CD8-positive, alpha-beta memory T cell (primary cell): ENCODE measurements around the gene DCLK1. TPM values are rescaled to one million over a fixed set of nuclear protein-coding genes. Genes with fewer than 3 reads are reported as not detected.

ENCODE experiments used
- CTCF ChIA-PET: fragments of 350-600 bp; sonication (Branson Sonifier 250); formaldehyde crosslinking; loops from one replicate; lab custom pipeline; 2021; ENCODE audit warnings: antibody characterized with exemption; lab: Charles Lee
- POLR2A ChIA-PET: fragments of 350-600 bp; sonication (Branson Sonifier 250); formaldehyde crosslinking; loops from one replicate; lab custom pipeline; 2021; ENCODE audit warnings: antibody characterized with exemption; lab: Charles Lee
- DNase-seq, 5 donors: peaks; one replicate each; pipeline versions ENCODE4 v3.0.0 to v3.0.0-alpha.2; 2020 to 2022; ENCODE audit warnings: mixed read lengths in 1 of 5
- H3K27ac ChIP-seq: one replicate; pipeline ENCODE4 v1.7.0; 2013; ENCODE audit warnings: low read depth, mild to moderate bottlenecking, low read length, moderate library complexity
- H3K27me3 ChIP-seq: 2 replicates; pipeline ENCODE4 v1.7.0; 2013; ENCODE audit warnings: low read length, mild to moderate bottlenecking; ENCODE audit not compliant: insufficient read depth, poor library complexity, severe bottlenecking
- H3K36me3 ChIP-seq: 2 replicates; pipeline ENCODE4 v1.7.0; 2013; ENCODE audit warnings: mild to moderate bottlenecking, low read length, moderate library complexity; ENCODE audit not compliant: insufficient read depth
- H3K4me1 ChIP-seq: 2 replicates; pipeline ENCODE4 v1.7.0; 2013; ENCODE audit warnings: mild to moderate bottlenecking, low read length, moderate library complexity; ENCODE audit not compliant: insufficient read depth
- H3K4me3 ChIP-seq: 2 replicates; pipeline ENCODE4 v1.7.0; 2013; ENCODE audit warnings: mild to moderate bottlenecking, low read length
- H3K9me3 ChIP-seq: 2 replicates; pipeline ENCODE4 v1.7.0; 2013; ENCODE audit warnings: mild to moderate bottlenecking, low read length
- H3K27ac Mint-ChIP-seq, 8 donors: one replicate each; pipeline ENCODE4 v1.8.0; 2020 to 2021; ENCODE audit warnings: mixed read lengths in 8 of 8, mild to moderate bottlenecking in 6 of 8, inconsistent platforms in 3 of 8, moderate library complexity in 3 of 8
- H3K27me3 Mint-ChIP-seq, 2 donors: one replicate each; pipeline ENCODE4 v1.8.0; 2020 to 2021; ENCODE audit warnings: mixed read lengths in 2 of 2, mild to moderate bottlenecking in 1 of 2, moderate library complexity in 1 of 2
- H3K36me3 Mint-ChIP-seq, 3 donors: one replicate each; pipeline ENCODE4 v1.8.0; 2020 to 2021; ENCODE audit warnings: mixed read lengths in 3 of 3, inconsistent platforms in 1 of 3, mild to moderate bottlenecking in 1 of 3
- H3K4me1 Mint-ChIP-seq, 3 donors: one replicate each; pipeline ENCODE4 v1.8.0; 2020 to 2021; ENCODE audit warnings: mixed read lengths in 3 of 3, inconsistent platforms in 1 of 3, mild to moderate bottlenecking in 1 of 3
- H3K4me3 Mint-ChIP-seq, 7 donors: one replicate each; pipeline ENCODE4 v1.8.0; 2020 to 2021; ENCODE audit warnings: mixed read lengths in 7 of 7, mild to moderate bottlenecking in 6 of 7, moderate library complexity in 4 of 7, inconsistent platforms in 2 of 7
- H3K9me3 Mint-ChIP-seq, 5 donors: one replicate each; pipeline ENCODE4 v1.8.0; 2020 to 2022; ENCODE audit warnings: mixed read lengths in 5 of 5, mild to moderate bottlenecking in 3 of 5, moderate library complexity in 2 of 5, inconsistent platforms in 1 of 5
- polyA plus RNA-seq: library from polyadenylated mRNA; unstranded; fragments of 300-500 nt; fragmentation: Illumina TruSeq; gene quantifications from one replicate; pipeline ENCODE4 v1.2.3, GENCODE V29; 2021
- total RNA-seq, 2 experiments: library from RNA; stranded (reverse); gene quantifications; one replicate each; pipeline ENCODE4 v1.2.3, GENCODE V29; 2021

The DCLK1 gene
- total and polyA plus RNA-seq, 3 experiments from 2014 or later, result not detected

DNA sequence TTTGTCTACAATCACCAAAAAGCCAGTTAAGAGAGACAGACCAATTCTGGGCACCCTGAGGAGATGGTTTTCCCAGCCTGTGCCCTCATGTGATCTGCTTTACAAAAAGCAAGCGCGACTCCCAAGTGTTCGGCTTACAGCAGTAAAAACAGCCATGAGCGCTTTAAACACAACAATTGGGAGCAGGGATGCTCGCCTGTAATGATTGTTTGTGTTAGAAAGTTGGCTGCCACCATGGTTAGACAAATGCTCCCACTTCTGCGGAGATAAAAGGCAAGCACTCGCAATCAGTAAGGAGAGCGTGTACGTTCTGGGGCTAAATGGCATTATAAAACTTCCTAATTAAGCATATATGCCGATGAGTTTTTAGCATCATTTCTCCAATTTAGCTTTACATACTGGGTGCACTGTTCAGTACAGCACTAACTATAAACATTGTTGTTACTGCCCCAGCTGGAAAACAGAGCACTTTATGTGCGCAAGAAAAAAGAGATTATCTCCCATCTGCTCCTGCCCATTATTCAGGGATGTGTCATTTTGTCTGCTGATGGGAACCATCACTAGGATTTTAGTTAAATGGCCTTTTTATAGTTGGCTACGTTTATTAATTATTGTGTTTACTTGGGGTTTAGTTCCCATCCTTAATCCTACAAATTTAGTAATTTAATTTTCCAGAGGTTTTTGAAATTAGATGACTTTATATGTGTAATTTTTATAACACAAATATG lies 345.4 kb downstream of the DCLK1 start:
- Mint-ChIP-seq H3K27ac (no peak overlapping the region), H3K9me3 (peaks cover 0 to 4% (median 0%) of the 10 kb centered on the region in 5 donors), H3K4me1 (no peaks in the 10 kb centered on the region), H3K27me3 (peaks cover 0 to 3% of the 10 kb centered on the region in 2 donors), H3K4me3 (no peak overlapping the region), H3K36me3 (no peaks in the 10 kb centered on the region)
- POLR2A ChIA-PET, result no interaction called here
- Histone ChIP-seq H3K4me3 (no peak overlapping the region), H3K4me1 (no peaks in the 10 kb centered on the region), H3K9me3 (no peaks in the 10 kb centered on the region), H3K36me3 (no peaks in the 10 kb centered on the region), H3K27me3 (no peaks in the 10 kb centered on the region), H3K27ac (no peak overlapping the region)
- CTCF ChIA-PET, result no interaction called here
- DNase-seq, result no peak

DNA sequence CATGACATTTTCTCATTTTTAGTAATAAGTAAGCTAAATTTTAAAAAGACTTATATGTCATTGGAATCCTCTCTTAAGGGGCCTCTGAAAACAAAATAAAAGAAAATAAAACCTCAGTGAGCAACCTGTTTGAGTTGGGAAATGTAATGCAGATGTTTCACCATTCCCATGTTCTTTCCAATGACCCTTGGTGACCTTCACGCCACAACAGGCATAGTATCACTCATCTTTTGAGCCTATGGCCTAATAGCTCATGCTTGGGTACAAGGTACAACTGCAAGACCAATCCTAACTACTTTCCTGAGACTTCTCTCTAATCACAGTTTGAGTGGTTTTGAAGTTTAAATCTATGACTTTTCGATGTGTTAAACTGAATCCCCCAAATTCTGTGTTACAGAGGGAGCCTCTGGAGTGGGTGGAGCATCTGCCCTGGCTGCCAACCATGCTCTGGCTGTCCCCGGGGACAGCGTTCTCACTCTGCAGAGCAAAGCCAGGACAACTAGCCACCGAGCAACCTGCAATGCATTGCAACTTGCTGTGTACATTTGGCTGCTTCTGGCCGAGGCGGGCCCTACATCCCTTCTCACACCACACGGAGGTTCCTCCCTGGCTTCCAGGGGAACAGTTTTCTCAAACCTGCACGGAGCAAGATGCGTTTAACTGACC lies 346.8 kb downstream of the DCLK1 start:
- Mint-ChIP-seq H3K9me3 (peaks cover 0 to 4% (median 0%) of the 10 kb centered on the region in 5 donors), H3K27ac (no peak overlapping the region), H3K4me3 (no peak overlapping the region), H3K27me3 (peaks cover 0 to 3% of the 10 kb centered on the region in 2 donors), H3K4me1 (no peaks in the 10 kb centered on the region), H3K36me3 (no peaks in the 10 kb centered on the region)
- no peaks in the 10 kb centered on the region for H3K9me3 ChIP-seq
- H3K27ac ChIP-seq, result no peak overlapping the region
- no peak overlapping the region for H3K4me3 ChIP-seq
- no peaks in the 10 kb centered on the region for H3K36me3 ChIP-seq
- H3K4me1 ChIP-seq, result no peaks in the 10 kb centered on the region
- DNase-seq, result no peak
- no peaks in the 10 kb centered on the region for H3K27me3 ChIP-seq
- ChIA-PET CTCF (no interaction called here), POLR2A (no interaction called here)

DNA sequence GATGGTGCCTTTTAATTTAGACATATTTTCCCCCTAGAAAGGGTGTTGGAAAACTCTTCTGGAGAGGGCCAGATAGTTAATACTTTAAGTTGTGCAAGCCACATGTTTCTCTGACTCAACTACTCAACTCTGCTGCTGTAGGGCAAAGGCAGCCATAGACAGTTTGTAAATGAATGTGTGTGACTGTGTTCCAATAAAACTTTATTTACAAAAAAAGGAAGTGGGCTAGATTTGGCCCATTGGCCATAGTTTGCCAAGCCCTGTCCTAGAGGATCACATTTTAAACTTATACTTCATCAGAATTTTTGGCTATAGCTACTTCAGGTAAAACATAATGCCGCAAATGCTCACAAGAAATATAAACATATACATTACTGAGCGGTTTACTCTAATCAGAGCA lies 348.4 kb downstream of the DCLK1 start:
- Mint-ChIP-seq H3K36me3 (no peaks in the 10 kb centered on the region), H3K9me3 (peaks cover 0 to 2% (median 0%) of the 10 kb centered on the region in 5 donors), H3K27ac (no peak overlapping the region), H3K4me1 (no peaks in the 10 kb centered on the region), H3K4me3 (no peak overlapping the region), H3K27me3 (peaks cover 0 to 3% of the 10 kb centered on the region in 2 donors)
- CTCF ChIA-PET, result no interaction called here
- Histone ChIP-seq H3K27ac (no peak overlapping the region), H3K36me3 (no peaks in the 10 kb centered on the region), H3K4me1 (no peaks in the 10 kb centered on the region), H3K9me3 (no peaks in the 10 kb centered on the region), H3K4me3 (no peak overlapping the region), H3K27me3 (no peaks in the 10 kb centered on the region)
- POLR2A ChIA-PET, result no interaction called here
- DNase-seq, result no peak

DNA sequence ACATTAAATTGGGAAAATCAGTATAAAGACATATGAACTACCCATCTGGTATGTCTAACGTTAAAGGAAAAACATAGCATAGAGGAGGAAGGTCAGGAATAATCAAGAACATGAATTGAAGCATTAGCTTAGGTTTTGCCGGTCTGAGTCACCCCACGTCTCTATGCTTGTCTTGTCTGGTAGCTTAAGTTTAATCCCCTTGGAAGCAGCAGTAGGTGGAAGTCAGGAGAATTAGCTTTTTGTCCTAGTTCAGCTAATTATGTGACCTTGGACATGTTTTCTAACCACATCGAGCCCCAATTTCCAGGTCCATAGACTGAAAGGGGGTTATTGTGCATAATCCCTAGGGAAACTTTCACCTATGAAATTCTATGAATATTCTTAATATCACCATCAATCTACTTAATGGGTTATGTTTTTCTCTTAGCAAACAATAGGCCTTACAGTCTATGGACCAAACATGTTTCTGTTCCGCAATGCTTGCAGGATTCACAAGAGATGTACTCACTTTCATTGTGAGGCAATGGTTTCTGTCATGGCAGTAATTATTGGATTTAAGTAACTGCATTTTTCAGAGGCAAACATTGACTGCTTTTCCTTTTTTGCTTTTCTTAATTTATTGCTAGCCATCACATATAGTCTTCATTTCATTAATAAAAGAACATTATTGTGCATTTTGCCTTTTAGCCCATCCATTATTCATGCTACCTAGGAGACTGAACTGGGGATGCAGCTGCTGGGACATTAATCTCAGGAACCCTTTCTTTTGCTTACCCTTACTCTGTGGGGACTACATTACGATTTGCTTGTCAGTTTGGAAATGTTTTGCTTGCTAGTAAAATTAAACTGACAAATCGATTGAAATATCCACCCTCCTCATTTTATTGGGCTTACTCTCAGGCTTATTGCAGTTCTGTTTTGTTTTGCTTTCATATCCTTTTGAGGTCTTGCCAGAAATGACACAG lies 349.9 kb downstream of the DCLK1 start:
- Histone ChIP-seq H3K27me3 (no peaks in the 10 kb centered on the region), H3K4me1 (no peaks in the 10 kb centered on the region), H3K27ac (no peak overlapping the region), H3K9me3 (no peaks in the 10 kb centered on the region), H3K36me3 (no peaks in the 10 kb centered on the region), H3K4me3 (no peak overlapping the region)
- Mint-ChIP-seq H3K9me3 (peaks cover 0 to 4% (median 0%) of the 10 kb centered on the region in 5 donors), H3K4me1 (no peaks in the 10 kb centered on the region), H3K27me3 (peaks cover 0 to 3% of the 10 kb centered on the region in 2 donors), H3K27ac (no peak overlapping the region), H3K36me3 (no peaks in the 10 kb centered on the region), H3K4me3 (no peak overlapping the region)
- ChIA-PET CTCF (no interaction called here), POLR2A (no interaction called here)
- DNase-seq, result no peak

DNA sequence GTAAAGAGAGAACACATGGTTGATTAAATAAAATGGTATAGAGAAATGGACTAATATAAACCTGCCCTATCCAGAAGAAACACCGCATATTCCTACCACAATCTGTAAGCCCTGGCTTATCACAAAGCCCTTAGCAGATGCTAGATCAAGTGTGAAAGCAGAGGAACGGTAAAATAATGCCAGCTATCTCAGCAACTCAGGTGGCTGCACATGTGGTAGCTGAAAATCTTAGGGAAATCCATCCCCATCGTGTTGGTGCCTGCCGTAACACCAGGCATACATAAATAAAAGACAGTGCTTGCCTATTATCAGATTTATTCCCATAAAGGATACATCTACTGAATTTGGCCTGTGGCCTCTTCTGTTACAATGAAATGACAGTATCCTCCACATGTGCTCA lies 350.6 kb downstream of the DCLK1 start:
- Mint-ChIP-seq H3K4me3 (no peak overlapping the region), H3K36me3 (no peaks in the 10 kb centered on the region), H3K27me3 (peaks cover 0 to 3% of the 10 kb centered on the region in 2 donors), H3K9me3 (peaks cover 0 to 4% (median 0%) of the 10 kb centered on the region in 5 donors), H3K4me1 (no peaks in the 10 kb centered on the region), H3K27ac (no peak overlapping the region)
- ChIA-PET CTCF (no interaction called here), POLR2A (no interaction called here)
- no peak for DNase-seq
- Histone ChIP-seq H3K27ac (no peak overlapping the region), H3K4me1 (no peaks in the 10 kb centered on the region), H3K27me3 (no peaks in the 10 kb centered on the region), H3K9me3 (no peaks in the 10 kb centered on the region), H3K4me3 (no peak overlapping the region), H3K36me3 (no peaks in the 10 kb centered on the region)

DNA sequence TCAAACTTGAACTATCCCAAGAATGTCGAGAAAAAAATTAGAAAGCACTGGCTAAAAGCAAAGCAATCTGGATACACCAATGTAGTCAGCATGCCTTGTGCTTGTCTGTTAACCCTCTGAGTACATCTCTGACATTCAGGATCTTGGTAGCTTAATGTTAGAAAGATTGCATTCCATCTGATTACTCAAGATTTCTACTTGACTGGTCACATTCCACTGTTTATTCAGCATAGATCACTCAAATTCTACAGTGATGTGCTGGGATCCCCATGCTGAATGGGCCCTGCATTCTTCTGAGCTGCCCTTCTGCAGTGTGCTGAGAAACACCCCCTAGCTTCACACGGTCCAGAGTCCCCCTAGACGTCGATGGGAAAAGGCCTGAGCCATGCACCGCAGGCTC lies 359.3 kb downstream of the DCLK1 start:
- Mint-ChIP-seq H3K27me3 (peaks cover 0 to 2% of the 10 kb centered on the region in 2 donors), H3K9me3 (peaks cover 0 to 13% (median 4%) of the 10 kb centered on the region in 5 donors)

DNA sequence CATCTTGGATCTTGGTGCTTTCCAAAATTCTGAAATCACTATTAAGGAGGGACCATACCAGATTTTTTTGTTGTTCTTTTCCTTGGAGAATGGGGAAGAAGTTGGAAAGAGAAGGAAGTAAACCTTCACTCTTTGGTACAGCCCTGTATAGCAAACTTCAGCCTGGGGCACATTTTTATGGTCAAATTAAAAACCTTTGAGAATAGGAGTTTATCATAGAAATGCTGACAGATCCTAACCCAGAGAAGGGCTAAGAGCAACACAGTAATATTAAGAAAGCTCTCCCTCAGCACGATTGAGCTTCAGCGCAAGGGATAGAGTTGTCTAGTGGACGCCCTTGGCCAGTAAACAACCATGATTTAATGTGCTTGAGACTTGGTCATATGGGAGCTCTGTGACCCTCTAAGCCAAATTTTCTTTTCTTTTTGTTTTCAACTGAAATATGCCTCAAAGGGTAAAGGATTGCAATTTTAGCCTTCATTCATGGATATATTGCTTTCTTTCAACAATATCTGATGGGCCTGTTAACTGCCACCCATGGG lies 360.4 kb downstream of the DCLK1 start:
- Histone ChIP-seq H3K36me3 (no peaks in the 10 kb centered on the region), H3K4me3 (no peak overlapping the region), H3K9me3 (no peaks in the 10 kb centered on the region), H3K27me3 (peaks cover 4% of the 10 kb centered on the region), H3K27ac (no peak overlapping the region), H3K4me1 (no peaks in the 10 kb centered on the region)
- Mint-ChIP-seq H3K9me3 (peaks cover 0 to 16% (median 4%) of the 10 kb centered on the region in 5 donors), H3K27me3 (peaks cover 0 to 2% of the 10 kb centered on the region in 2 donors), H3K36me3 (no peaks in the 10 kb centered on the region), H3K4me3 (no peak overlapping the region), H3K4me1 (no peaks in the 10 kb centered on the region), H3K27ac (no peak overlapping the region)
- ChIA-PET POLR2A (no interaction called here), CTCF (no interaction called here)
- no peak for DNase-seq

More for the DNA sequence above, 359.3 kb downstream of the DCLK1 start:
- H3K4me1 ChIP-seq, result no peaks in the 10 kb centered on the region
- no peaks in the 10 kb centered on the region for H3K9me3 ChIP-seq
- ChIA-PET CTCF (no interaction called here), POLR2A (no interaction called here)
- no peak overlapping the region for H3K4me3 Mint-ChIP-seq
- H3K36me3 ChIP-seq, result no peaks in the 10 kb centered on the region
- H3K4me1 Mint-ChIP-seq, result no peaks in the 10 kb centered on the region
- H3K27me3 ChIP-seq, result peaks cover 4% of the 10 kb centered on the region
- no peak overlapping the region for H3K27ac ChIP-seq
- H3K27ac Mint-ChIP-seq, result no peak overlapping the region
- no peak for DNase-seq
- no peak overlapping the region for H3K4me3 ChIP-seq
- H3K36me3 Mint-ChIP-seq, result no peaks in the 10 kb centered on the region
